Endothelial cell of umbilical vein (primary cell): ENCODE data around the gene PPIA. TPM values are rescaled to one million over a fixed set of nuclear protein-coding genes. Genes with fewer than 3 reads are reported as not detected.

Experiments used
- BruUV-seq: library from RNA; stranded (reverse); fragments of 400-500 nt; replicated peaks from 2 replicates; lab custom pipeline; 2021; lab: Mats Ljungman, UMichigan
- CTCF ChIA-PET: fragments of 300-600, 350-600 bp; sonication (Branson Sonifier 250); formaldehyde crosslinking; loops from one replicate; lab custom pipeline; 2021; ENCODE audit warnings: antibody characterized with exemption, inconsistent platforms; lab: Charles Lee
- POLR2A ChIA-PET: fragments of 300-600, 350-600 bp; sonication (Branson Sonifier 250); formaldehyde crosslinking; loops from one replicate; lab custom pipeline; 2021; ENCODE audit warnings: antibody characterized with exemption, inconsistent platforms; lab: Charles Lee
- DNase-seq: peaks from one replicate; pipeline ENCODE4 v3.0.0-alpha.2; 2011; ENCODE audit warnings: low read depth, low spot score
- FAIRE-seq: peaks from 2 replicates; lab custom pipeline; 2011; peaks lifted over from hg19 to GRCh38; lab: Jason Lieb, UNC
- H2AFZ ChIP-seq: 2 replicates; pipeline ENCODE4 v1.6.0; 2012; ENCODE audit warnings: low read depth, low read length, control low read depth, inconsistent platforms
- H3K27ac ChIP-seq: 2 replicates; pipeline ENCODE4 v1.5.1; 2011; ENCODE audit warnings: low read depth, mild to moderate bottlenecking, control low read depth, low read length, moderate library complexity; ENCODE audit not compliant: insufficient read depth
- H3K27me3 ChIP-seq, 2 experiments: 2 replicates each; pipeline versions ENCODE4 v1.6.0 to v1.6.1; 2011; ENCODE audit warnings: low read length in 2 of 2, mixed read lengths in 1 of 2; ENCODE audit not compliant: control insufficient read depth in 2 of 2, insufficient read depth in 2 of 2
- H3K36me3 ChIP-seq, 2 experiments: 2 replicates in 1 of 2; 3 replicates in 1 of 2; pipeline ENCODE4 v1.5.1; 2011; ENCODE audit warnings: low read length in 2 of 2, mild to moderate bottlenecking in 1 of 2, moderate library complexity in 1 of 2; ENCODE audit not compliant: control insufficient read depth in 2 of 2, insufficient read depth in 2 of 2; ENCODE audit errors: extremely low read depth in 1 of 2
- H3K4me1 ChIP-seq: 3 replicates; pipeline ENCODE4 v1.5.1; 2011; ENCODE audit warnings: mild to moderate bottlenecking, low read length; ENCODE audit not compliant: control insufficient read depth, insufficient read depth; ENCODE audit errors: extremely low read depth
- H3K4me2 ChIP-seq: 2 replicates; pipeline ENCODE4 v1.6.1; 2011; ENCODE audit warnings: low read length, control low read depth, mixed read lengths; ENCODE audit not compliant: insufficient read depth
- H3K4me3 ChIP-seq, 3 experiments: fragments of 200-600 bp in 1 of 3; sonication (generic), shearing (Covaris generic) in 1 of 3; replicated peaks in 1 of 3; 2 replicates each; pipeline ENCODE4 v1.5.1; 2011 to 2016; ENCODE audit warnings: control low read depth in 3 of 3, low read length in 3 of 3, mild to moderate bottlenecking in 2 of 3, inconsistent platforms in 1 of 3, low read depth in 1 of 3, moderate library complexity in 1 of 3; ENCODE audit not compliant: insufficient read depth in 1 of 3
- H3K79me2 ChIP-seq: 2 replicates; pipeline ENCODE4 v1.6.0; 2012; ENCODE audit warnings: low read length, inconsistent platforms; ENCODE audit not compliant: control insufficient read depth, insufficient read depth
- H3K9ac ChIP-seq: replicated peaks from 2 replicates; pipeline ENCODE3; 2011; ENCODE audit warnings: low read length, control low read depth; ENCODE audit not compliant: insufficient read depth; ENCODE audit errors: extremely low read depth
- H3K9me1 ChIP-seq: replicated peaks from 3 replicates; pipeline ENCODE4 v1.6.0; 2011; ENCODE audit warnings: mild to moderate bottlenecking, low read length; ENCODE audit not compliant: control insufficient read depth, insufficient read depth; ENCODE audit errors: extremely low read depth
- H3K9me3 ChIP-seq: replicated peaks from 2 replicates; pipeline ENCODE4 v1.5.1; 2012; ENCODE audit warnings: low read length, inconsistent platforms; ENCODE audit not compliant: control insufficient read depth, insufficient read depth
- H4K20me1 ChIP-seq: replicated peaks from 2 replicates; pipeline ENCODE3; 2011; ENCODE audit warnings: mild to moderate bottlenecking, low read length; ENCODE audit not compliant: control insufficient read depth, insufficient read depth; ENCODE audit errors: extremely low read depth
- FOS ChIP-seq: IDR thresholded peaks from 2 replicates; pipeline ENCODE4 v1.6.1; 2011; ENCODE audit warnings: mild to moderate bottlenecking, low read length, moderate library complexity, borderline replicate concordance; ENCODE audit not compliant: insufficient read depth
- GATA2 ChIP-seq: IDR thresholded peaks from 2 replicates; pipeline ENCODE4 v1.7.0; 2011; ENCODE audit warnings: low read depth, mild to moderate bottlenecking, moderate library complexity, mixed read lengths, low read length; ENCODE audit not compliant: insufficient read length, insufficient read depth
- MAX ChIP-seq: IDR thresholded peaks from 2 replicates; pipeline ENCODE4 v1.6.1; 2011; ENCODE audit not compliant: insufficient read depth, insufficient read length
- MYC ChIP-seq: IDR thresholded peaks from one replicate; pipeline ENCODE4 v1.6.1; 2011; ENCODE audit warnings: mild to moderate bottlenecking, low read depth, low read length
- POLR2AphosphoS5 ChIP-seq: IDR thresholded peaks from 2 replicates; pipeline ENCODE4 v1.6.1; 2012; ENCODE audit warnings: low read depth, mild to moderate bottlenecking, control low read depth, low read length, moderate library complexity; ENCODE audit not compliant: insufficient read depth
- dilution Hi-C: fragments of 300-500 bp; cut with MboI; formaldehyde crosslinking; loops from one replicate; pipeline ENCODE4 v1.15.0; 2019; ENCODE audit warnings: low sequenced_read_pairs; ENCODE audit not compliant: extremely low pct_ligation_motif_present
- intact Hi-C: fragments of 100-400 bp; cut with micrococcal nuclease; formaldehyde crosslinking; loops from one replicate; pipeline ENCODE4 v1.10.0; 2022
- polyA plus RNA-seq, 4 experiments: library from polyadenylated mRNA; depleted of rRNA in 3 of 4; stranded (reverse) in 3 of 4; unstranded in 1 of 4; fragments of >200 nt; gene quantifications; 2 replicates each; pipeline versions ENCODE4 v1.2.1 to v1.2.3, GENCODE V29; 2011 to 2012; ENCODE audit warnings: missing spikeins in 1 of 4
- total RNA-seq: library from RNA; stranded (reverse); gene quantifications from 2 replicates; pipeline ENCODE4 v1.2.3, GENCODE V29; 2021
- TF ChIP-seq, protein P1 (sequence below), 2 donors: IDR thresholded peaks; 1 replicate in 1 of 2; 2 replicates in 1 of 2; pipeline ENCODE4 v1.5.1; 2011; ENCODE audit warnings: low read length in 2 of 2, mild to moderate bottlenecking in 2 of 2, moderate library complexity in 2 of 2, control low read depth in 1 of 2, inconsistent platforms in 1 of 2, low read depth in 1 of 2; ENCODE audit not compliant: insufficient read depth in 1 of 2; ENCODE audit errors: extremely low read depth in 1 of 2

PPIA gene
- total and polyA plus RNA-seq, 2 donors (not counting 3 experiments of a cell fraction or from before 2014, with no cell fraction given): 2,602 to 5,159 TPM

GRCh38 chr7:44760034-44760580 lies 36.4 kb upstream of the PPIA start:
- no TSS peak for BruUV-seq
- dilution Hi-C loops: no loop called here
- H3K4me3 ChIP-seq: no peak overlapping the region

More at GRCh38 chr7:44760034-44760580, 36.4 kb upstream of the PPIA start:
- H3K36me3 ChIP-seq: peaks cover 6 to 72% of the 10 kb centered on the region in 2 experiments
- H3K9me3 ChIP-seq: no peaks in the 10 kb centered on the region
- POLR2A ChIA-PET: no interaction called here
- no peaks in the 10 kb centered on the region for H3K4me1 ChIP-seq
- no peaks in the 10 kb centered on the region for H3K9me1 ChIP-seq
- H3K79me2 ChIP-seq: peaks cover 8% of the 10 kb centered on the region
- H4K20me1 ChIP-seq: no peaks in the 10 kb centered on the region
- intact Hi-C loops: no loop called here
- CTCF ChIA-PET: no interaction called here
- no peak overlapping the region for H3K9ac ChIP-seq
- H3K27ac ChIP-seq: no peak overlapping the region
- H3K27me3 ChIP-seq: no peaks in the 10 kb centered on the region
- no peak for FAIRE-seq
- H2AFZ ChIP-seq: no peak overlapping the region
- H3K4me2 ChIP-seq: no peak overlapping the region
- DNase-seq: no peak
- TF ChIP-seq, protein P1, sequence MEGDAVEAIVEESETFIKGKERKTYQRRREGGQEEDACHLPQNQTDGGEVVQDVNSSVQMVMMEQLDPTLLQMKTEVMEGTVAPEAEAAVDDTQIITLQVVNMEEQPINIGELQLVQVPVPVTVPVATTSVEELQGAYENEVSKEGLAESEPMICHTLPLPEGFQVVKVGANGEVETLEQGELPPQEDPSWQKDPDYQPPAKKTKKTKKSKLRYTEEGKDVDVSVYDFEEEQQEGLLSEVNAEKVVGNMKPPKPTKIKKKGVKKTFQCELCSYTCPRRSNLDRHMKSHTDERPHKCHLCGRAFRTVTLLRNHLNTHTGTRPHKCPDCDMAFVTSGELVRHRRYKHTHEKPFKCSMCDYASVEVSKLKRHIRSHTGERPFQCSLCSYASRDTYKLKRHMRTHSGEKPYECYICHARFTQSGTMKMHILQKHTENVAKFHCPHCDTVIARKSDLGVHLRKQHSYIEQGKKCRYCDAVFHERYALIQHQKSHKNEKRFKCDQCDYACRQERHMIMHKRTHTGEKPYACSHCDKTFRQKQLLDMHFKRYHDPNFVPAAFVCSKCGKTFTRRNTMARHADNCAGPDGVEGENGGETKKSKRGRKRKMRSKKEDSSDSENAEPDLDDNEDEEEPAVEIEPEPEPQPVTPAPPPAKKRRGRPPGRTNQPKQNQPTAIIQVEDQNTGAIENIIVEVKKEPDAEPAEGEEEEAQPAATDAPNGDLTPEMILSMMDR (IDR thresholded peaks at IDR 0.05; ENCODE audit: extremely low read depth in 1 of 2, insufficient read depth in 1 of 2, low read depth in 1 of 2, low read length in 2 of 2): no peak
- TF ChIP-seq MYC: no peak
- no peak for TF ChIP-seq FOS
- no peak for TF ChIP-seq POLR2AphosphoS5
- TF ChIP-seq GATA2: no peak
- no peak for TF ChIP-seq MAX
